PC-9 (cell line): ENCODE measurements around the gene PIN1.

Experiments used
- EZH2 ChIP-seq: fragments of 200-600 bp; sonication (generic); IDR thresholded peaks from 2 replicates; pipeline ENCODE4 v1.8.0; 2017; ENCODE audit warnings: antibody characterized with exemption, low read depth
- TF ChIP-seq, protein P1 (sequence below): fragments of 200-600 bp; sonication (generic); conservative IDR thresholded peaks from 2 replicates; pipeline ENCODE4 v1.6.1; 2017; ENCODE audit warnings: mixed run types, antibody characterized with exemption, mild to moderate bottlenecking, moderate library complexity

DNA sequence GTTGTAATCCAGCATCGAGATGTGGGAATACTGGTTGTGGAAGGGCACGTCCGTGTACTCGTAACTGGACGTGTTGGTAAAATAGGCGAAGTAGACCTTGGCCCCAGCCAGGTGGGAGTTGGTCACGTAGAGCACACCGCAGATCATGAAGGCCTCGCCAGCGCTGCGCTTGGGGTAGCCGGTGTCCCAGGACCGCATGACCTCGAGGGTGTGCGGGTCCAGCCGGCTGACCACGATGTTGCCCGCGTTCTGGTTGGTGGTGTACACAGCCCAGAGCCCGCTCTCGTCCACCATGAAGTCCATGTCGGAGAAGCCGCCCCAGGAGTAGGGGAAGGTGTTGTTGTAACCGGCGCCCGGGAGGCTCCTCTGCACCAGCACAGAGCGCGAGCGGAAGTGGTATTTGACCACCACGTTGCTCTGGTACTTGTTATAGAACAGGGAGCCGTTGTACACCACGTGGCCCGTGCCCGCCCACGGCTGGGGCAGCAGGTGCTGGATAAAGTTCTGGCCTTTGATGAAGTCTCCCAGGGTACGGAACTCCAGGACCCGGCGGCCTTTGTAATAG lies 19.2 kb downstream of the PIN1 start:
- TF ChIP-seq, protein P1, sequence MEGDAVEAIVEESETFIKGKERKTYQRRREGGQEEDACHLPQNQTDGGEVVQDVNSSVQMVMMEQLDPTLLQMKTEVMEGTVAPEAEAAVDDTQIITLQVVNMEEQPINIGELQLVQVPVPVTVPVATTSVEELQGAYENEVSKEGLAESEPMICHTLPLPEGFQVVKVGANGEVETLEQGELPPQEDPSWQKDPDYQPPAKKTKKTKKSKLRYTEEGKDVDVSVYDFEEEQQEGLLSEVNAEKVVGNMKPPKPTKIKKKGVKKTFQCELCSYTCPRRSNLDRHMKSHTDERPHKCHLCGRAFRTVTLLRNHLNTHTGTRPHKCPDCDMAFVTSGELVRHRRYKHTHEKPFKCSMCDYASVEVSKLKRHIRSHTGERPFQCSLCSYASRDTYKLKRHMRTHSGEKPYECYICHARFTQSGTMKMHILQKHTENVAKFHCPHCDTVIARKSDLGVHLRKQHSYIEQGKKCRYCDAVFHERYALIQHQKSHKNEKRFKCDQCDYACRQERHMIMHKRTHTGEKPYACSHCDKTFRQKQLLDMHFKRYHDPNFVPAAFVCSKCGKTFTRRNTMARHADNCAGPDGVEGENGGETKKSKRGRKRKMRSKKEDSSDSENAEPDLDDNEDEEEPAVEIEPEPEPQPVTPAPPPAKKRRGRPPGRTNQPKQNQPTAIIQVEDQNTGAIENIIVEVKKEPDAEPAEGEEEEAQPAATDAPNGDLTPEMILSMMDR: no peak
- TF ChIP-seq EZH2: no peak
